ENCODE results near the gene CCDC141.

DNA sequence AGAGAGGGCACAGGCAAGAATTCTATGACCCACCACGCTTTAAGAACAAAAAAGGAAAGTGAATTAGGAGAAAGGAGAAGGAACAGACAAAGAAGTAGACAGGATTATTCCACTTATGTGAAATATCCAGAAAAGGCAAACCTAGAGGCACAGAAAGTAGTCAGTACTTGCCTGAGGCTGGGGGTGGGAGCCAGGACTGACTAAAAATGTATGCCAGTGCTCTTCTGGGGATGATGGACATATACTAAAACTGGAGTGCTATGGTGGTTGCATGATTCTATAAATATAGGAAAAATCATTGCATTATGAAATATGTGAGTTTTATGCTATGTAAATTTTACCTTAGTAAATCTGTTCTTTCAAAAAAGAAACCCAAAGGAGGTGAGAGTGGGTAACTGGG is 168.9 kb downstream of the CCDC141 start:
- TF ChIP-seq, protein P1, sequence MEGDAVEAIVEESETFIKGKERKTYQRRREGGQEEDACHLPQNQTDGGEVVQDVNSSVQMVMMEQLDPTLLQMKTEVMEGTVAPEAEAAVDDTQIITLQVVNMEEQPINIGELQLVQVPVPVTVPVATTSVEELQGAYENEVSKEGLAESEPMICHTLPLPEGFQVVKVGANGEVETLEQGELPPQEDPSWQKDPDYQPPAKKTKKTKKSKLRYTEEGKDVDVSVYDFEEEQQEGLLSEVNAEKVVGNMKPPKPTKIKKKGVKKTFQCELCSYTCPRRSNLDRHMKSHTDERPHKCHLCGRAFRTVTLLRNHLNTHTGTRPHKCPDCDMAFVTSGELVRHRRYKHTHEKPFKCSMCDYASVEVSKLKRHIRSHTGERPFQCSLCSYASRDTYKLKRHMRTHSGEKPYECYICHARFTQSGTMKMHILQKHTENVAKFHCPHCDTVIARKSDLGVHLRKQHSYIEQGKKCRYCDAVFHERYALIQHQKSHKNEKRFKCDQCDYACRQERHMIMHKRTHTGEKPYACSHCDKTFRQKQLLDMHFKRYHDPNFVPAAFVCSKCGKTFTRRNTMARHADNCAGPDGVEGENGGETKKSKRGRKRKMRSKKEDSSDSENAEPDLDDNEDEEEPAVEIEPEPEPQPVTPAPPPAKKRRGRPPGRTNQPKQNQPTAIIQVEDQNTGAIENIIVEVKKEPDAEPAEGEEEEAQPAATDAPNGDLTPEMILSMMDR (IDR thresholded peaks at IDR 0.05; ENCODE audit: extremely low read depth in 1 of 2, insufficient read depth in 1 of 2, low read depth in 1 of 2, low read length in 2 of 2): no peak
- TF ChIP-seq EZH2 (IDR thresholded peaks at IDR 0.05; ENCODE audit: borderline replicate concordance, low read depth, low read length, severe bottlenecking): no peak

Data from endothelial cell of umbilical vein (primary cell).